ENCODE data around the gene CACNA1A. TPM values are rescaled to one million over a fixed set of nuclear protein-coding genes. Genes with fewer than 3 reads are reported as not detected.
"Not testable (repeated sequence)": the region's sequence is repeated elsewhere in the genome, so short reads cannot be mapped to it uniquely, and the experiment has no call there.

Gene CACNA1A
- total RNA-seq, 1 donor from 2014 or later = 0.52 TPM

DNA sequence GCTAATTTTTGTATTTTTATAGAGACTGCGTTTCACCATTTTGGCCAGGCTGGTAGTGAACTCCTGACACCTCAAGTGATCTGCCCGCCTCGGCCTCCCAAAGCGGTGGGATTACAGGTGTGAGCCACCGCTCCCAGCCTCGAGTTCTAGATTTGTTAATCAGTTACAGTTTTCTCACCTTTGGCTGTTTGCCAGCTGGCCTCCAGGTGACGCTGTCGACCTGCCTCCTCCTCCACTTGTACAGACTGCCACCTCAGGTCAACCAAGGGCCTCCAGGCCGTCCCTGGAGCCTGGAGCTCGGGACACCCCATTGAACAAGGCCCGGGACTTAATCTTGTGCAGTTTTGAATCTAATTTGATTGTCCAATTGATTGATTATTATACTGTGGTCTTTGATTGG is 310.6 kb downstream of the CACNA1A start:
- Histone ChIP-seq H3K36me3 (ENCODE audit: control insufficient read depth in 3 of 3, insufficient read depth in 3 of 3, low read length in 3 of 3) (no peaks in the 10 kb centered on the region), H3K27ac (ENCODE audit: low read depth, low read length) (no peak overlapping the region), H3K4me1 (ENCODE audit: control insufficient read depth in 3 of 3, insufficient read depth in 3 of 3, low read length in 3 of 3) (no peaks in the 10 kb centered on the region), H3K27me3 (ENCODE audit: control insufficient read depth in 3 of 3, insufficient read depth in 3 of 3, low read length in 3 of 3) (no peaks in the 10 kb centered on the region), H3K9me3 (ENCODE audit: control insufficient read depth in 3 of 3, low read length in 3 of 3) (no peaks in the 10 kb centered on the region), H3K4me3 (ENCODE audit: low read length in 3 of 3) (no peak overlapping the region), H3K9ac (ENCODE audit: low read depth in 1 of 3, low read length in 3 of 3) (no peak overlapping the region)

DNA sequence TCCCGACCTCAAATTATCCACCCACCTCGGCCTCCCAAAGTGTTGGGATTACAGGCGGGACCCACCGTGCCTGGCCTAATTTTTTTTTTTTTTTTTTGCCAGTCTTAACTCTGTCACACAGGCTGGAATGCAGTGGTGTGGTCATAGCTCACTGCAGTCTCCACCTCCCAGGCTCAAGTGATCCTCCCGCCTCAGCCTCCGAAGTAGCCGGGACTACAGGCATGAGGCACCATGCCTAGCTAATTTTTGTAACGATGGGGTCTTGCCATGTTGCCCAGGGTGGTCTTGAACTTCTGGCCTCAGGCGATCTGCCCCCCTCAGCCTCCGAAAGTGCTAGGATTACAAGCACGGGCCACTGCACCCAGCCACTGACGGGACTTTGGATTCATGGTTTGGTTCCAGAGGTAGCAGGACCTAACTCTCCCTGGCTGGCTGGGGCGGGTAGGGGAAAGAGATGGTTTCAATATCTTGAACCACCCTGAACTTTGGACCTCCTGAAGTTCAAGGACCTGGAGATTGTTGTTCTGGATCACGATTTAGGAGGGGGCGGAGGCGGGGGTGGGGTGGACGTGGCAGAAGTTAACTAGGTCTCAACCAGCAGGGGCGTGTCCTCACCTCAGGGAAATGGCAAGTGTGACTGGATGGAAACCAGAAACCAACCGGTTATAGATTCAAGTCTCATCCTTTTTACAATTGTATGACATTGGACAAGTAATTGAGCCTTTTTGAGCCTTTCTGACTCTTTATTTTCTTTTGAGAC is 315.3 kb downstream of the CACNA1A start:
- Histone ChIP-seq H3K36me3 (ENCODE audit: control insufficient read depth in 3 of 3, insufficient read depth in 3 of 3, low read length in 3 of 3) (no peaks in the 10 kb centered on the region), H3K9ac (ENCODE audit: low read depth in 1 of 3, low read length in 3 of 3) (no peak overlapping the region), H3K27me3 (ENCODE audit: control insufficient read depth in 3 of 3, insufficient read depth in 3 of 3, low read length in 3 of 3) (no peaks in the 10 kb centered on the region), H3K27ac (ENCODE audit: low read depth, low read length) (no peak overlapping the region), H3K4me1 (ENCODE audit: control insufficient read depth in 3 of 3, insufficient read depth in 3 of 3, low read length in 3 of 3) (no peaks in the 10 kb centered on the region), H3K4me3 (ENCODE audit: low read length in 3 of 3) (no peak overlapping the region), H3K9me3 (ENCODE audit: control insufficient read depth in 3 of 3, low read length in 3 of 3) (no peaks in the 10 kb centered on the region)

DNA sequence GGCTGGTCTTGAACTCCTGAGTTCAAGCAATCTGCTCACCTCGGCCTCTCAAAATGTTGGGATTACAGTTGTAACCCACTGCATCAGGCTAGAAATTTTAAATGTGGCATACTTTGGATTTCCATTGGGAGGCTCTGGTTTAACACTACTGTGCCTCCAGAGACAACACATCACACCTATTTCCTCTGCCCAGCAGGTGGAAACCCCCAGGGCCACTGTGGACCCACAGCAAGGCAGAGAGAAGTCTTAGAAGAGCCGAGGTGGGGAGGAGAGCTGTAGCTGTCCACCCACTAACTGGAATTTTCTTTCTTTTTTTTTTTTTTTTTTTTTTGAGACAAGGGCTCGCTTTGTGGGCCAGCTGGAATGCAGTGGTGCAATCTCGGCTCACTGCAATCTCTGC is 316.7 kb downstream of the CACNA1A start:
- Histone ChIP-seq H3K27me3 (ENCODE audit: control insufficient read depth in 3 of 3, insufficient read depth in 3 of 3, low read length in 3 of 3) (no peaks in the 10 kb centered on the region), H3K36me3 (ENCODE audit: control insufficient read depth in 3 of 3, insufficient read depth in 3 of 3, low read length in 3 of 3) (no peaks in the 10 kb centered on the region), H3K27ac (ENCODE audit: low read depth, low read length) (no peak overlapping the region), H3K9ac (ENCODE audit: low read depth in 1 of 3, low read length in 3 of 3) (no peak overlapping the region), H3K9me3 (ENCODE audit: control insufficient read depth in 3 of 3, low read length in 3 of 3) (no peaks in the 10 kb centered on the region), H3K4me3 (ENCODE audit: low read length in 3 of 3) (no peak overlapping the region), H3K4me1 (ENCODE audit: control insufficient read depth in 3 of 3, insufficient read depth in 3 of 3, low read length in 3 of 3) (no peaks in the 10 kb centered on the region)

GRCh38 chr19:13187419-13187818 is 318.9 kb downstream of the CACNA1A start:
- no peaks in the 10 kb centered on the region for H3K36me3 ChIP-seq (ENCODE audit: control insufficient read depth in 3 of 3, insufficient read depth in 3 of 3, low read length in 3 of 3)
- no peak overlapping the region for H3K4me3 ChIP-seq (ENCODE audit: low read length in 3 of 3)
- no peaks in the 10 kb centered on the region for H3K9me3 ChIP-seq (ENCODE audit: control insufficient read depth in 3 of 3, low read length in 3 of 3)
- no peaks in the 10 kb centered on the region for H3K4me1 ChIP-seq (ENCODE audit: control insufficient read depth in 3 of 3, insufficient read depth in 3 of 3, low read length in 3 of 3)
- H3K9ac ChIP-seq (ENCODE audit: low read depth in 1 of 3, low read length in 3 of 3) = no peak overlapping the region
- H3K27me3 ChIP-seq (ENCODE audit: control insufficient read depth in 3 of 3, insufficient read depth in 3 of 3, low read length in 3 of 3) = no peaks in the 10 kb centered on the region
- H3K27ac ChIP-seq (ENCODE audit: low read depth, low read length) = no peak overlapping the region

DNA sequence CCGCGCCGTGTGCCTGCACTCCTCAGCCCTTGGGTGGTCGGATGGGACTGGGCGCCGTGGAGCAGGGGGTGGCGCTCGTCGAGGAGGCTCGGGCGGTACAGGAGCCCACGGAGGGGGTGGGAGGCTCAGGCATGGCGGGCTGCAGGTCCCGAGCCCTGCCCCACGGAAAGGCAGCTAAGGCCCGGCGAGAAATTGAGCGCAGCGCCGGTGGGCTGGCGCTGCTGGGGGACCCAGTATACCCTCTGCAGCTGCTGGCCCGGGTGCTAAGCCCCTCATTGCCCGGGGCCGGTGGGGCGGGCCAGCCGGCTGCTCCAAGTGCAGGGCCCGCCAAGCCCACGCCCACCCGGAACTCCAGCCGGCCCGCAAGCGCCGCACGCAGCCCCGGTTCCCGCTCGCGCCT is 319.6 kb downstream of the CACNA1A start:
- H3K9ac ChIP-seq (ENCODE audit: low read depth in 1 of 3, low read length in 3 of 3); H3K27me3 ChIP-seq (ENCODE audit: control insufficient read depth in 3 of 3, insufficient read depth in 3 of 3, low read length in 3 of 3); H3K4me3 ChIP-seq (ENCODE audit: low read length in 3 of 3); H3K36me3 ChIP-seq (ENCODE audit: control insufficient read depth in 3 of 3, insufficient read depth in 3 of 3, low read length in 3 of 3); H3K4me1 ChIP-seq (ENCODE audit: control insufficient read depth in 3 of 3, insufficient read depth in 3 of 3, low read length in 3 of 3); H3K27ac ChIP-seq (ENCODE audit: low read depth, low read length); H3K9me3 ChIP-seq (ENCODE audit: control insufficient read depth in 3 of 3, low read length in 3 of 3): not testable (repeated sequence)

GRCh38 chr19:13185763-13186657 is 320.3 kb downstream of the CACNA1A start:
- not testable (repeated sequence) for H3K4me1 ChIP-seq (ENCODE audit: control insufficient read depth in 3 of 3, insufficient read depth in 3 of 3, low read length in 3 of 3); H3K9ac ChIP-seq (ENCODE audit: low read depth in 1 of 3, low read length in 3 of 3); H3K27me3 ChIP-seq (ENCODE audit: control insufficient read depth in 3 of 3, insufficient read depth in 3 of 3, low read length in 3 of 3); H3K9me3 ChIP-seq (ENCODE audit: control insufficient read depth in 3 of 3, low read length in 3 of 3); H3K27ac ChIP-seq (ENCODE audit: low read depth, low read length); H3K36me3 ChIP-seq (ENCODE audit: control insufficient read depth in 3 of 3, insufficient read depth in 3 of 3, low read length in 3 of 3); H3K4me3 ChIP-seq (ENCODE audit: low read length in 3 of 3)

DNA sequence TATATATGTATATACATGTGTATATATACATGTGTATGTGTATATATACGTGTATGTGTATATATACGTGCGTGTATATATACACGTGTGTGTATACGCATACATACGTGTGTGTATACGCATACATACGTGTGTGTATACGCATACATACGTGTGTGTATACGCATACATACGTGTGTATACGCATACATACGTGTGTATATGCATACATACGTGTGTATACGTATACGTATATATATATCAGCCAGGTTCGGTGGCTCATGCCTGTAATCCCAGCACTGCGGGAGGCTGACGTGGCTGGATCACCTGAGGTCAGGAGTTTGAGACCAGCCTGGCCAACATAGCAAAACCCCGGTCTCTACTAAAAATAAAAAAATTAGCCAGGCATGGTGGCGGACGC is 321.4 kb downstream of the CACNA1A start:
- not testable (repeated sequence) for H3K9me3 ChIP-seq (ENCODE audit: control insufficient read depth in 3 of 3, low read length in 3 of 3); H3K36me3 ChIP-seq (ENCODE audit: control insufficient read depth in 3 of 3, insufficient read depth in 3 of 3, low read length in 3 of 3); H3K4me1 ChIP-seq (ENCODE audit: control insufficient read depth in 3 of 3, insufficient read depth in 3 of 3, low read length in 3 of 3); H3K27ac ChIP-seq (ENCODE audit: low read depth, low read length); H3K4me3 ChIP-seq (ENCODE audit: low read length in 3 of 3); H3K9ac ChIP-seq (ENCODE audit: low read depth in 1 of 3, low read length in 3 of 3); H3K27me3 ChIP-seq (ENCODE audit: control insufficient read depth in 3 of 3, insufficient read depth in 3 of 3, low read length in 3 of 3)

GRCh38 chr19:13181747-13182388 is 324.4 kb downstream of the CACNA1A start:
- no peaks in the 10 kb centered on the region for H3K9me3 ChIP-seq (ENCODE audit: control insufficient read depth in 3 of 3, low read length in 3 of 3)
- no peaks in the 10 kb centered on the region for H3K36me3 ChIP-seq (ENCODE audit: control insufficient read depth in 3 of 3, insufficient read depth in 3 of 3, low read length in 3 of 3)
- peak overlapping the region; percentile 52 for H3K27ac ChIP-seq (ENCODE audit: low read depth, low read length)
- peak overlapping the region; percentile 13 to 64 (median 62) for H3K9ac ChIP-seq (ENCODE audit: low read depth in 1 of 3, low read length in 3 of 3)
- peaks cover 7 to 8% (median 8%) of the 10 kb centered on the region in 3 donors for H3K4me1 ChIP-seq (ENCODE audit: control insufficient read depth in 3 of 3, insufficient read depth in 3 of 3, low read length in 3 of 3)
- H3K27me3 ChIP-seq (ENCODE audit: control insufficient read depth in 3 of 3, insufficient read depth in 3 of 3, low read length in 3 of 3) = no peaks in the 10 kb centered on the region
- peak overlapping the region in 1 of 3 donors; percentile 35 for H3K4me3 ChIP-seq (ENCODE audit: low read length in 3 of 3)

DNA sequence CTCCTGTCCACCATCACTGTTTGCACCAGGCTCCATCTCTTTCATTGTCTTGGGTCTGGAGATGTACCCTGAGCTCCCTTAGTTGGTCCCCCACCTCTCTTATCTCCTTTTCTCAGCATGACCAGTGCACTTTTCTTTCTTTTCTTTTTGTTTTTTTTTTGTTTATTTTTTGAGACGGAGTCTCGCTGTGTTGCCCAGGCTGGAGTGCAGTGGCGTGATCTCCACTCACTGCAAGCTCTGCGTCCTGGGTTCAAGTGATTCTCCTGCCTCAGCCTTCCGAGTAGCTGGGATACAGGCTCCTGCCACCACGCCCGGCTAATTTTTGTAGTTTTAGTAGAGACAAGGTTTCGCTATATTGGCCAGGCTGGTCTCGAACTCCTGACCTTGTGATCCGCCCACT is 328.0 kb downstream of the CACNA1A start:
- H3K4me1 ChIP-seq (ENCODE audit: control insufficient read depth in 3 of 3, insufficient read depth in 3 of 3, low read length in 3 of 3); H3K4me3 ChIP-seq (ENCODE audit: low read length in 3 of 3); H3K36me3 ChIP-seq (ENCODE audit: control insufficient read depth in 3 of 3, insufficient read depth in 3 of 3, low read length in 3 of 3); H3K9me3 ChIP-seq (ENCODE audit: control insufficient read depth in 3 of 3, low read length in 3 of 3); H3K27me3 ChIP-seq (ENCODE audit: control insufficient read depth in 3 of 3, insufficient read depth in 3 of 3, low read length in 3 of 3); H3K9ac ChIP-seq (ENCODE audit: low read depth in 1 of 3, low read length in 3 of 3); H3K27ac ChIP-seq (ENCODE audit: low read depth, low read length): not testable (repeated sequence)

- H3K9me3 ChIP-seq (ENCODE audit: control insufficient read depth in 3 of 3, low read length in 3 of 3); H3K27me3 ChIP-seq (ENCODE audit: control insufficient read depth in 3 of 3, insufficient read depth in 3 of 3, low read length in 3 of 3); H3K9ac ChIP-seq (ENCODE audit: low read depth in 1 of 3, low read length in 3 of 3); H3K36me3 ChIP-seq (ENCODE audit: control insufficient read depth in 3 of 3, insufficient read depth in 3 of 3, low read length in 3 of 3); H3K27ac ChIP-seq (ENCODE audit: low read depth, low read length); H3K4me3 ChIP-seq (ENCODE audit: low read length in 3 of 3): not testable (repeated sequence)
- H3K4me1 ChIP-seq (ENCODE audit: control insufficient read depth in 3 of 3, insufficient read depth in 3 of 3, low read length in 3 of 3) = peaks cover 8 to 15% (median 15%) of the 10 kb centered on the region in 3 donors
Observed at GRCh38 chr19:13177584-13177983, 328.7 kb downstream of the CACNA1A start.

Data from skeletal muscle tissue (tissue), 4 donors.